HepG2 (cell line): ENCODE data around the gene ZNF440. TPM values are rescaled to one million over a fixed set of nuclear protein-coding genes. Genes with fewer than 3 reads are reported as not detected.

Experiments
- ARNTL ChIP-seq: sonication (generic); formaldehyde crosslinking; IDR thresholded peaks from 2 replicates; pipeline ENCODE4 v1.4.0; 2020; ENCODE audit warnings: mild to moderate bottlenecking, missing genetic modification reagents
- GZF1 ChIP-seq: sonication (generic); formaldehyde crosslinking; IDR thresholded peaks from 2 replicates; pipeline ENCODE4 v1.5.1; 2020; ENCODE audit warnings: mild to moderate bottlenecking, missing genetic modification reagents
- HDAC2 ChIP-seq: sonication (generic); formaldehyde crosslinking; IDR thresholded peaks from 2 replicates; pipeline ENCODE4 v1.4.0; 2020; ENCODE audit warnings: missing genetic modification reagents
- HNF4A ChIP-seq: sonication (generic); formaldehyde crosslinking; IDR thresholded peaks from 2 replicates; pipeline ENCODE4 v1.4.0; 2020; ENCODE audit warnings: missing genetic modification reagents
- HOXA3 ChIP-seq: sonication (generic); formaldehyde crosslinking; IDR thresholded peaks from 2 replicates; pipeline ENCODE4 v1.5.0; 2020; ENCODE audit warnings: missing genetic modification reagents
- NR2F6 ChIP-seq, 2 experiments: IDR thresholded peaks; 2 replicates each; pipeline ENCODE4 v1.6.1; 2016; ENCODE audit warnings: antibody characterized with exemption in 1 of 2, mild to moderate bottlenecking in 1 of 2
- ZKSCAN8 ChIP-seq: IDR thresholded peaks from 2 replicates; pipeline ENCODE4 v1.6.1; 2016; ENCODE audit warnings: borderline replicate concordance, missing genetic modification reagents, missing compliant biosample characterization
- ZNF124 ChIP-seq: sonication (generic); formaldehyde crosslinking; IDR thresholded peaks from 2 replicates; pipeline ENCODE4 v1.4.0; 2020; ENCODE audit warnings: missing genetic modification reagents
- ZNF256 ChIP-seq: sonication (generic); formaldehyde crosslinking; conservative IDR thresholded peaks from 2 replicates; pipeline ENCODE4 v1.4.0; 2020; ENCODE audit warnings: missing genetic modification reagents
- polyA plus RNA-seq, 8 experiments: library from polyadenylated mRNA; depleted of rRNA in 3 of 8; stranded (reverse) in 7 of 8; unstranded in 1 of 8; fragments of >200 nt; fragmentation: Illumina TruSeq in 4 of 8; extraction: Trizol in 4 of 8; gene quantifications; 2 replicates each; pipeline versions ENCODE4 v1.2.1 to v1.2.3, GENCODE V29; 2011 to 2016; ENCODE audit warnings: low read depth in 4 of 8, missing spikeins in 1 of 8, mixed read lengths in 1 of 8; ENCODE audit not compliant: insufficient read depth in 1 of 8
- total RNA-seq, 5 experiments: library from RNA; depleted of rRNA; stranded (reverse); fragments of >200 nt; fragmentation: Illumina TruSeq; extraction: Trizol; gene quantifications; 2 replicates each; pipeline ENCODE4 v1.2.3, GENCODE V29; 2016; ENCODE audit warnings: low read depth in 1 of 5
- TF ChIP-seq, protein P1 (sequence below), 2 experiments: fragments of 450-650 bp in 1 of 2; sonication (generic) in 1 of 2; formaldehyde crosslinking in 1 of 2; IDR thresholded peaks; 2 replicates each; pipeline versions ENCODE4 v1.6.1 to v1.8.0; 2016 to 2022; ENCODE audit warnings: antibody characterized with exemption in 1 of 2, mild to moderate bottlenecking in 1 of 2, missing genetic modification reagents in 1 of 2
- TF ChIP-seq, protein P2 (sequence below): sonication (generic); formaldehyde crosslinking; IDR thresholded peaks from 2 replicates; pipeline ENCODE4 v1.4.0; 2020; ENCODE audit warnings: missing genetic modification reagents, low read depth, mild to moderate bottlenecking, borderline replicate concordance
- TF ChIP-seq, protein P3 (sequence below), 2 experiments: sonication (generic) in 1 of 2; formaldehyde crosslinking in 1 of 2; IDR thresholded peaks; 2 replicates each; pipeline versions ENCODE4 v1.4.0 to v1.6.1; 2016 to 2020; ENCODE audit warnings: borderline replicate concordance in 1 of 2, low read depth in 1 of 2, mild to moderate bottlenecking in 1 of 2, missing genetic modification reagents in 1 of 2

Gene ZNF440
- total and polyA plus RNA-seq, 2 of the 13 experiments (the other 11 are each of a cell fraction or from before 2014, with no cell fraction given), result 2.7 to 12.4 TPM

DNA sequence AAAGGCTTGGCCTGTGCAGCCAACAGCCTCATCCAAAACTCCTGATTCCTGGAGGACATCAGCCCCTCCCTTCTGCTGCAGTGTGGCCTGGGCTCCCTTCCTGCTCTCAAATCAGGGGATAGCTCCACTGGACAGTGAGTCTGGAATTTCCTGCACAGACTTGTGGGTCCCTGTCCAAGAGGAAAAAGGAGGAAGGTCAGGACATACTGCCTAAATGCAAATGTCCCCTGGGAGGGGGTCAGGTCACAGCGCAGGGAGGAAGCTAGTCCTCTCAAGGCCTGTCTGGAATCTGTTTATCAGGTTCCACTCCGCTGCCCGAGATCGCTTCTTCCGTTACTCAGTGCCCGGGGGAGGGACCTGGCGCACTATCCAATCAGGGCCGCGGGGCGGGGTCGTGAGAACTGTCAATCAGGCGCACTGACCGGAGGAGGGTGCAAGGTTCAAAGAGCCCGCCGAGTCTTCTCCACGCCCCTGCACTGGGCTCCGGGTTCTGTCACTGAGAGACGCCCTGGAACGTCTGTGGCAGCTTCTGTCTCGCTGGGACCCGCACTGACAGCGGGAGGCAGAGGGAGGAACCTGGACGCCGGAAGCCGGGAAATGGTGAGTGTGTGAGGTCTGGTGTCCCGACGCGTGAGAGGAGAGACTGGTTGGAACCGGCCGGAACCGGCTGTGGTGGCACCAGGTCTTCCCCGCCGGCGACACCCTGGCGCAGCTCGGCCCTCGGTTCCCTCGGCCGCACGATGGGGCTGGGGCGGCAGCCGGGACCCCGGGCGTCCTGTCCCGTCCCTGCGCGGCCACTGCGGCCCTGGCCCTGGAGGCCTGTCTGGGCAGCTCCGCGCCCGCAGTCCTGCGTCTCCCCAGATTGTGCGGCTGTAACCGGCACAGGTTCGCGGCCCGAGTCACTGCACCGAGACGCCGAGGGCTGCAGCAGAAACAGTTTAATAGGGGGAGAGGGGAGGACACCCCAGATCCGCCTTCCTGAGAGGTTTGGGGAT, 47.2 kb upstream of the ZNF440 start, which contains the start of gene ZNF441 (continued):
- TF ChIP-seq, protein P1, sequence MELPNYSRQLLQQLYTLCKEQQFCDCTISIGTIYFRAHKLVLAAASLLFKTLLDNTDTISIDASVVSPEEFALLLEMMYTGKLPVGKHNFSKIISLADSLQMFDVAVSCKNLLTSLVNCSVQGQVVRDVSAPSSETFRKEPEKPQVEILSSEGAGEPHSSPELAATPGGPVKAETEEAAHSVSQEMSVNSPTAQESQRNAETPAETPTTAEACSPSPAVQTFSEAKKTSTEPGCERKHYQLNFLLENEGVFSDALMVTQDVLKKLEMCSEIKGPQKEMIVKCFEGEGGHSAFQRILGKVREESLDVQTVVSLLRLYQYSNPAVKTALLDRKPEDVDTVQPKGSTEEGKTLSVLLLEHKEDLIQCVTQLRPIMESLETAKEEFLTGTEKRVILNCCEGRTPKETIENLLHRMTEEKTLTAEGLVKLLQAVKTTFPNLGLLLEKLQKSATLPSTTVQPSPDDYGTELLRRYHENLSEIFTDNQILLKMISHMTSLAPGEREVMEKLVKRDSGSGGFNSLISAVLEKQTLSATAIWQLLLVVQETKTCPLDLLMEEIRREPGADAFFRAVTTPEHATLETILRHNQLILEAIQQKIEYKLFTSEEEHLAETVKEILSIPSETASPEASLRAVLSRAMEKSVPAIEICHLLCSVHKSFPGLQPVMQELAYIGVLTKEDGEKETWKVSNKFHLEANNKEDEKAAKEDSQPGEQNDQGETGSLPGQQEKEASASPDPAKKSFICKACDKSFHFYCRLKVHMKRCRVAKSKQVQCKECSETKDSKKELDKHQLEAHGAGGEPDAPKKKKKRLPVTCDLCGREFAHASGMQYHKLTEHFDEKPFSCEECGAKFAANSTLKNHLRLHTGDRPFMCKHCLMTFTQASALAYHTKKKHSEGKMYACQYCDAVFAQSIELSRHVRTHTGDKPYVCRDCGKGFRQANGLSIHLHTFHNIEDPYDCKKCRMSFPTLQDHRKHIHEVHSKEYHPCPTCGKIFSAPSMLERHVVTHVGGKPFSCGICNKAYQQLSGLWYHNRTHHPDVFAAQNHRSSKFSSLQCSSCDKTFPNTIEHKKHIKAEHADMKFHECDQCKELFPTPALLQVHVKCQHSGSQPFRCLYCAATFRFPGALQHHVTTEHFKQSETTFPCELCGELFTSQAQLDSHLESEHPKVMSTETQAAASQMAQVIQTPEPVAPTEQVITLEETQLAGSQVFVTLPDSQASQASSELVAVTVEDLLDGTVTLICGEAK (IDR thresholded peaks at IDR 0.05), result no peak
- TF ChIP-seq, protein P1 (CRISPR knock-in tag; IDR thresholded peaks at IDR 0.05), result peak; percentile 6; the same call in 1 of the 2 replicates
- TF ChIP-seq HNF4A (CRISPR knock-in tag) (peak; percentile 77), HDAC2 (CRISPR knock-in tag) (peak; percentile 70), ZNF256 (no peak), ZNF124 (CRISPR knock-in tag) (0 out of 2 replicates have a peak, but pooled peaks have one; percentile 50), GZF1 (CRISPR knock-in tag) (peak; percentile 83; the same call in 1 of the 2 replicates), NR2F6 (IDR thresholded peaks at IDR 0.05) (peak; percentile 39; the same call in 1 of the 2 replicates), NR2F6 (CRISPR knock-in tag; IDR thresholded peaks at IDR 0.05) (peak; percentile 60), ZKSCAN8 (CRISPR knock-in tag) (no peak; the same call in 1 of the 2 replicates), ARNTL (CRISPR knock-in tag) (peak; percentile 67; the same call in 1 of the 2 replicates), HOXA3 (0 out of 2 replicates have a peak, but pooled peaks have one; percentile 14)
- TF ChIP-seq, protein P2, sequence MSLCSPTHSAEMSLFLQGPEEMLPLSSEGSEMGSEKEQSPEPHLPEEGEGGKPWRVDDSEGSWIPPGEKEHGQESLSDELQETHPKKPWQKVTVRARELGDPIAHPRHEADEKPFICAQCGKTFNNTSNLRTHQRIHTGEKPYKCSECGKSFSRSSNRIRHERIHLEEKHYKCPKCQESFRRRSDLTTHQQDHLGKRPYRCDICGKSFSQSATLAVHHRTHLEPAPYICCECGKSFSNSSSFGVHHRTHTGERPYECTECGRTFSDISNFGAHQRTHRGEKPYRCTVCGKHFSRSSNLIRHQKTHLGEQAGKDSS, result peak; percentile 55; the same call in 1 of the 2 replicates
- TF ChIP-seq, protein P3, sequence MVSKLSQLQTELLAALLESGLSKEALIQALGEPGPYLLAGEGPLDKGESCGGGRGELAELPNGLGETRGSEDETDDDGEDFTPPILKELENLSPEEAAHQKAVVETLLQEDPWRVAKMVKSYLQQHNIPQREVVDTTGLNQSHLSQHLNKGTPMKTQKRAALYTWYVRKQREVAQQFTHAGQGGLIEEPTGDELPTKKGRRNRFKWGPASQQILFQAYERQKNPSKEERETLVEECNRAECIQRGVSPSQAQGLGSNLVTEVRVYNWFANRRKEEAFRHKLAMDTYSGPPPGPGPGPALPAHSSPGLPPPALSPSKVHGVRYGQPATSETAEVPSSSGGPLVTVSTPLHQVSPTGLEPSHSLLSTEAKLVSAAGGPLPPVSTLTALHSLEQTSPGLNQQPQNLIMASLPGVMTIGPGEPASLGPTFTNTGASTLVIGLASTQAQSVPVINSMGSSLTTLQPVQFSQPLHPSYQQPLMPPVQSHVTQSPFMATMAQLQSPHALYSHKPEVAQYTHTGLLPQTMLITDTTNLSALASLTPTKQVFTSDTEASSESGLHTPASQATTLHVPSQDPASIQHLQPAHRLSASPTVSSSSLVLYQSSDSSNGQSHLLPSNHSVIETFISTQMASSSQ (IDR thresholded peaks at IDR 0.05; ENCODE audit: low read depth), result peak; percentile 57; the same call in 1 of the 2 replicates
- TF ChIP-seq, protein P3 (CRISPR knock-in tag; IDR thresholded peaks at IDR 0.05; ENCODE audit: borderline replicate concordance), result peak; percentile 81; the same call in 1 of the 2 replicates
